Fibroblast of skin of scalp (primary cell): ENCODE results near the gene ADD1.
A peak's percentile ranks its signal among the peaks of the same experiment; 100 is the strongest.
"Not testable (repeated sequence)": the region's sequence is repeated elsewhere in the genome, so short reads cannot be mapped to it uniquely, and the experiment has no call there.

ENCODE experiments used
- DNase-seq: peaks from one replicate; pipeline ENCODE4 v3.0.0-alpha.2; 2013

The ADD1 gene

DNA sequence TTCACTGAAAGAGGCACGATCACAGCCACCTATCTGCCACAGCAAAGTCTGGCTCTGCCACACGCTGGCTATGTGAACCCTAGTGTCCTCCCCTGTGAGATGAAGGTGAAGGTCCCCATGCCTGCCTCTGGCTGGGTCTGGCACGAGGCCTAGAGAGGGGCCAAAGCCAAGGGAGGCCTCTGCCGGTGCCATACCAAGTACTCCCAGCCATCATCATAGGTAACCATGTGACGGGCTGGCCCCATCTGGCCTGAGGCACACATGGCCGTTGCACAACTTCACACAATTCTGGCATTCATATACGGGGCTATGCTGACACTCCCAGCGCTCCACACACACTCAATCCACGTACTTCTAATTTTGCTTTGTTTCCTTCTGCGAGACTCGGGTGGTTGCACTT lies 104.3 kb downstream of the ADD1 start:
- no peak for DNase-seq

DNA sequence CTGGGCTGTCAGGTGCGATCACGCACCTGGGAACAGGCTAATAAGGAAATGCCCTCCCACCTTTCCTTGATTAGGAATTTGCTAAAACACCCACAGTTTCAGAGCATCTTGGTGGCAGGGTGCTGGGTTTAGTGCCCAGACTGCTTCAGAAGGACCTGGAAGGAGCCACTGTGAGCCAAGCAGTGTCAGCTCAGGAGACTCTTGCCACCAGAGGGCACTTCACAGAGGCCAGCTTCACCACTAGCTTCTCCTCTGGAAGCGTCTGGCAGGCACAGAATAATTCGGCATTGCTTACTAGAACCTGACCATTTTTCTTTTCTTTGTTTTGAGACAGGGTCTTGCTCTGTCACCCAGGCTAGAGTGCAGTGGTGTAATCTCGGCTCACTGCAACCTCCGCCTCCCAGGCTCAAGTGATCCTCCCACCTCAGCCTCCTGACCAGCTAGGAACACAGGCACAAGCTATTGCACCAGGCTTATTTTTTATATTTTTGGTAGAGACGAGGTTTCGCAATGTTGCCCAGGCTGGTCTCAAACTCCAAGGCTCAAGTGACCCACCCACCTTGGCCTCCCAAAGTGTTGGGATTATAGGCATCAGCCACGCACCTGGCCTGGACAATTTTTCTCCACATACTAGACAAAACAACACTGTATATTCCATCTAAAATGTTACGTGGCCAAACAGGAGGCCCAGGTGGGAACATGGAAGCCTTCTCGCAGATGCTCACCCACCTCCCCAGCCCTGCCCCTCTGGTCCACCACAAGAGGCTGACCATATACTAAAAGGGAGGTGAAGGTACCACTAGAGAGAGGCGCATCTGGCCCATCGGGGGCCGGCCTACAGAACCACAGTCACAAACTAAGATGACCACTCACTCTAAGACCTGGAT lies 105.5 kb downstream of the ADD1 start:
- DNase-seq: peak; percentile 35

DNA sequence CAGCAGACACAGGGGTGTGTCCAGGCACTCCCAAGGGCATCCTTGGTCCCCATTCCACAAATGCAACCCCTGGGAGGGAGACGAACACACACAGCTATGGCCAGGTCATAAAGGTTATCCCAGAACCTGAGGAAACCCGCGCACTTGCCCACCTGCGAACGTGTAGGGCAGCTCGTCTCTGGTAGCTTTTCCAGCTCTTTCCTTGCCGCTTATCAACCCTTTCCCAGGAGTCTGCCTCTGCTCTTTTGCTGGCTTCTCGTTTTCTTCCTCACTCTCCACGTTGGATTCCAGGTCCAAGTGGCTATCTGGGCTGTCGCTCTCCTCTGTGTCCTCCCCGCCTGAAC lies 106.1 kb downstream of the ADD1 start:
- no peak for DNase-seq

DNA sequence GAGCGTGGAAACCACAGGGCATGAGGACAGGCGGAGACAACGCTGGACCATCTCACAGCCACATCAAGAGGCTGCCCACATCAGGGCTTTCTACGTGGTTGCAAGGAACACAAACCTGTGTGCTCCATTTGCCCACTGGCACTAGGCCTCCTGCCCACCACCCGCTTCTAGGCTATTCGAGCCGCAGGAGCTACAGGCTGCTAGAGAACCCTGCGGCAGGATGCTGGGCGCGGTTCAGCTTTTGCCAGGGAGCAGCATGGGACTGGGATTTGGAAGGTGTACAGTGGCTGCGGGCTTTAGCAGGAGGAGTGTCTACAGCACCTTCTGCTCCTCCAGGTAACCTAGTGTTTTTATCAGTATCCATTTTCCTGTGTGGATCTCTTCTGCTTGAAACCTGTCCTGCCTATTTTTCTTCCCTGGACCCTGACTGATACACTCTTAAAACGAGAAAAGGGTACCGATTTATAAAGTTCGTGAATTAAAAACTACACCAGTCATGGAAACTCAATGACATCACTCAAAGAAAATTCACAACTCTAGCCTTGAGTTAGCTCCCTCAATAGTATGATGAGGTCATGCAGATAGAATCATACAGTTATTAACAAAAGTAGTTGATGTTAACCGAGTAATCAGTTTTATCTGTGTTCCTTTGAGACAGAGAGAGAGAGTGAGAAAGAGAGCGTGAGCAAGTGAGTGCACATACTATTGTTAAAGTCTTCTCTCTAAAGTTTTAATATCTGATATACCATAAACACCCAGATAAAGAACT lies 106.8 kb downstream of the ADD1 start:
- DNase-seq: no peak

DNA sequence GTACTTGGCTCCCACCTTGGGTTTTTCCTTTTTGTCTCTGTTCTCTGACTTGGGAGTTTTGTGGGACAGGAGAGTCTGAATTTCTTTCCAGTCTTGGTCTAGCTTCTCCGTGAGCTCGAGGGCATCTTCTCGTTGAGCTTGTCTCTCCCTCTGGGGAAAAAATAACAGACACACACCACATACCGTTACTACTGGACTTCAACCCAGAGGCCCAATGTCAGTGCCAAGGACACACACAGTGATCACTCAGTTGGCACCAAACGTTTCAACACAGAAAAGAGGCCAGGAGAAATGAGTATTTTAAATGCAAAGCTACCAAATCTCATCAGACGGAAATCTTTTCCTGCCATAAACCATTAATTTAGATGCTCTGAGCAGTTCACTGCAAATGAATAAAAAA lies 109.9 kb downstream of the ADD1 start:
- DNase-seq: no peak

DNA sequence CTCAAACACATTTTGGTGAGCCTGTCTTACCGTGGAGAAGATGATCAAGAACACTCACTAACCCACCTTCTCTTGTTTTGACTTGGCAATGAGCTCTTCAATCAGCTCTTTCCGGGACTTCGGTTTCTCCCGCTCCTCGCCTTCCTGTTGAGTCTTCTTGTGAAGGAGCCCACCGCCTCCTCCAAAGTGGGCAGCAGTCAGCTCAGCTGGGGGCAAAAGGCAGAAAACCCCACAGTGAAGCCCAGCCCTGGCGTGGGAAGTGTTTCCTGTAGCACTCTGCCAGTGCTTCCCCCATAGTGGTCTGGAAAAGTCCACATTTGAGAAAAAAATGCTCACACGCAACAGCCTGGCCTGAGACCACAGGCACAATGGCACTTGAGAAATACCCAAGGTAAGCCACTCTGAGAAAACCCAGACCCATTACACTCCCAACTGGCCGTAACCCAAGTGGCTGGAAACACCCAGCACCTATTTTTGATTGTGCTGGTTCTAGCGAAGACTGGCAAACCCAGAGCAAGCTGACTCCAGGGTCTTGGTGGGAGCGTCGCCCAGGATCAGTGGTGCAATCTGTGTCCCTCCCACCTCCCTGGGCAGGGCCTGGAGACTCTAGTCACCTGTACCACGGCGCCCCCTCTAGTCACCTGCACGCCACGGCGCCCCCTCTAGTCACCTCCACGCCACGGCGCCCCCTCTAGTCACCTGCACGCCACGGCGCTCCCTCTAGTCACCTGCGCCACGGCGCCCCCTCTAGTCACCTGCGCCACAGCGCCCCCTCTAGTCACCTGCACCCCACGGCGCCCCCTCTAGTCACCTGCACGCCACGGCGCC lies 110.9 kb downstream of the ADD1 start:
- no peak for DNase-seq

DNA sequence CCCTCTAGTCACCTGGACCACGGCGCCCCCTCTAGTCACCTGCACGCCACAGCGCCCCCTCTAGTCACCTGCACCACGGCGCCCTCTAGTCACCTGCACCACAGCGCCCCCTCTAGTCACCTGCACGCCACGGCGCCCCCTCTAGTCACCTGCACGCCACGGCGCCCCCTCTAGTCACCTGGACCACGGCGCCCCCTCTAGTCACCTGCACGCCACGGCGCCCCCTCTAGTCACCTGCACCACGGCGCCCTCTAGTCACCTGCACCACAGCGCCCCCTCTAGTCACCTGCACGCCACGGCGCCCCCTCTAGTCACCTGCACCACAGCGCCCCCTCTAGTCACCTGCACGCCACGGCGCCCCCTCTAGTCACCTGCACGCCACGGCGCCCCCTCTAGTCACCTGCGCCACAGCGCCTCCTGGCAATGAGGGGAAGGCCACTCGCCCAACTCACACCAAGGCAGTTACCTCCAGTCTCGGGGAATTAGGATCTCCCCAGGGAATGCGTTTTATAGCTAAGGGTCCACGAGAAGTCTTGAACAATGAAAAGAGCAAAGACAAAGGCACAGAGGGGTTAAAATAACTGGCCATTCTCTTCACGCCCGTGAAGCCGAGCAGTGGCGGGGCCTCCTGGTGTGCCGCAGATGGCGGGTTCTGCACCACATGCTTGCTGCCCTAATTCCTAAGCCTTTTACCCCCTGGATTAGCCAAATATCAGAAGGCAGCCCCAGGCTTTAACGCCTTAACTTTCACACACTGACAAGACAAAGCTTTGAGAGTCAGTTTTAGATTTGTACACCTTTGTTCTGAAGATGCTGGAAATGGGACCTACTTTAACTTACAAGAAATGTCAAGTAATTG lies 111.8 kb downstream of the ADD1 start:
- DNase-seq: not testable (repeated sequence)

DNA sequence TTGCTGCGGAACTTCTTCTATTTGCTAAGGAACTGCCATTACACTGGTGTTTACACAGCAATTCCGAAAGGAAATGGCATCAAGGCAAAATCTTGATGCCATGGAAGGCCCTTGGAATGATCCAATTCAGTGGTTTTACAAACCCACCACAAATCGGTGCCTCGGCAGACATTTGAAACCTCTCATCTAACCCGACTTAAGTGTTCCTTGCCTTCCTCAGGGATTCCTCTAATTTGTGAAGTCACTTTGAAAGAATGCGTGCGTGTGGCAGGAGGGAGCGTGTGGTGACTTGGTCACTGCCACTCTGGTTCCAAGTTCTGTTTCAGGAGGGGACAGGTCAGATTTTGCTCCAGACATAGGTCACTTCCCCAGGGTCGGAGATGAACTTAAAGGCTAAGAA lies 114.8 kb downstream of the ADD1 start:
- DNase-seq: peak; percentile 77

DNA sequence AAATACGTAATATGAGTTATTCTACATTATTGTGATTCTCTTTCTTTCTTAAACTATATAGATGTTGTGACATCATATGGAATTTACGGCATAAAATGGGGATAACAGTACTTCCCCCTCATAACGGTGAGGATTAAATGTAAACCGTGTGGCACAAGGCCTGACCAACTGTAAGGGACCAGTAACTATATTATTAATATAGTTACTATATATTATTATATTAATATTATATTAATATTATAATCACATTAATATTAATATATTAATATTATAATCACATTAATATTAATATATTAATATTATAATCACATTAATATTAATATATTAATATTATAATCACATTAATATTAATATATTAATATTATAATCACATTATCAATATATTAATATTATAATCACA lies 116.8 kb downstream of the ADD1 start:
- not testable (repeated sequence) for DNase-seq

DNA sequence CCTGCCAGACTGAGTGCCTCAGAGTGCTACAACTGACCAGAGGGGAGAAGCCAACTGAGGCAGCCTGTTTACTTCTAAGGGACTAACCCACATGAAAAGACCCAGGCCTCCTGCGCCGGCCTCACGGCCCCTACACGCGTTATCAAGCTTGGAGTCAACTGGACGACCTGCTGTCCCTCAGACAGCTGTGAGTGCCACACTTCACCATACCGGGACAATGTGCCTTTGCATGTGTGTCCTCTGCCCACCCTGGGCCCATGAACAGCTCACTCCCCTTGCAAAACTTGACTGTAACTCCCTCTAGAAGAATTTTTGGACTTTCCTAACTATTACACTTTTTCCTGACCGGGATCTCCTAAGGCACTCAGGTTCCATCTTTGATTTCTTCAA lies 117.8 kb downstream of the ADD1 start:
- no peak for DNase-seq

DNA sequence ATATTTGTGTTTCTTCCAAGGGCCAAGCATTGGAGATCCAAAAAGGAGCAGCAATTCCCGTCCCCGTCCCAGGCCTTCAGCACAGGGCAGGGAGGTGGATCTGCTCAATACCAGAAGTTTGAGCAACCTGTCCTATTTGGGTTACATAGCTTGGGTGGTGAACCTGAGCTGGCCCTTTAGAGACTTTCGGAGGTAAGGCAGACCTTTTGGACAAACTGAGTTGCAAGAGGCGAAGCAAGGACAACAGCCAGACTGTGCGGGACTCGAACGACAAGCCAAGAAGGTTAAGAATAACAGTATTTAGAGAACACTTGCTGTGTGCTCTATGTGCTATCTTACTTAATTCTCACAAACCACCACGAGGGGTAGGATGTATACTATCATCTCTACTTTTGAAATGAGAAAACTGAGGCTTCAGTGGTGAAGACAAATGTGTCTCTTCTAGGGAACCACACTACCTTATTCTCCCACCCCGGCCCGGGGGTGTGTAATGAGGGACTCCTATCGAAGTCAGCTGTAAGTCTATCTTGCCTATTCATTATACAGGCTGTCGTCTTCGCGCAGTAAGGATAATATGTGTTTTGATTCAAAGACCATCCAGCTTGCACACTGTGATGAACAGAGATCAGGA lies 118.3 kb downstream of the ADD1 start:
- DNase-seq: no peak

DNA sequence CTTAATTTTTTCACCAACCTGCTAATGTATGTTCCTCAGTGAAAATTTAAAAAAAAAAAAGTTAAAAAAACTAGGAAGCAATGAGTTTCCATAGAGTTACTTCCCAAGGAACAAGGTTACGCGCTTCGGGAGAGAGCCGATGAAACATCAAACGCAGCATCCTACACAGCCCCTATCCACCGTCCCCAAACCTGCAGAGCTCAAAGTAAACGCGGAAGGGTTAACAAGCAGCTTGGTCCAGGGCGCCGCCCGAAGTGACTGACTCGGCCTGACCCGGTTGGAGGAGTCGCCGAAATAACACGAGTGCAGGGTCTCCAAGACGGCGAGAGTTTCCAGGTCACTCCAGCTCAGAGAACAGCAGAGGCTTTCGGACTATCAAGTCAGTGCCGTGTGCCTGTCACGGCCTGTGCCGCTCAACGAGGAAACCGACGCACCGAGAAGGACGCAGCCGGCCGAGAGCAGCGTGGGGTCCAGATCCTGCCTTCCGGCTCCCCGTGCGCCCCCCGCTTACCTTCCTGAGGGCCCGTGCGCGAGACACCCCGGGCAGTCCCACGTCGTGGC lies 119.0 kb downstream of the ADD1 start:
- DNase-seq: peak; percentile 38

DNA sequence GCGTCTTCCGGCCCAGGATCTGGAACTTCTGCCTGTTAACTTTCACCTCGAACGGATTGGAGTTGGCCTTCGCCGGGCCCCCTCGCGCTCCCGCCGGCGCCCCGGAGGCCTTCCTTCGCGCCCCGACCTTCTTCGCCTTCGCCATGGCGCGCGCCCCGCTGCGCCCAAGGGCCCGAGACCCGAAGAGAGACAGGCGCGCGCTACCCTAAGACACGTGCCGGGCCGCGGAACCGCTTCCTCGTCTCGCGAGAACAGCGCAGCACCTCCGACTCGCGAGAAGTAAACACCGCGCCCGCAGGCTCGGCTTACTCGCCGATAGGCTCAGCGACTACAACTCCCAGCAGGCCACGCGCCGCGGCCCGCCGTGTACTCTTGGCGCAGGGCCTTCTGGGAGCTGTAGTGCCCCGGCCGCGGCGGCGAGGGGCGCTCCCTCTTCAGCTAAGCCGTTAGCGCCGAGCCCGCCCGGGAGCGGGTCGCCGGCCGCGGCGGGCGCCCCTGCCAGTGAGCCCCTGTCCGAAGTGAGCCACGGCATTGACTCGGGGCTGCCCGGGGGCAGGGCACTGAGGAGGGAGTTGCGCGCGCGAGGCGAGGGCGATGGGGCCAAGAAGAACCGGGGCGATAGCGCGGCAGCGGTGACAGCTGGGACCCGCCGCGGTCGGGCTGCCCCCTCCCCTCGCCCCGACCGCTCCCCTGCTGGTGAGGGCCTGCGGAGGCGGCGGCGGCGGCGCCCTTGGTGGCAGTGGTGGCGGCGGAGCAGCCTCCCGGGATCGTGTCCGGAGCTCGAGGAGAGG lies 119.7 kb downstream of the ADD1 start, which contains the start of the genes GRK4 and NOP14:
Gene GRK4, plus strand, starts transcription at position 397 of the 791 bp plus-strand sequence. CDS start 500 bp downstream, outside the sequence.
Gene NOP14, minus strand, starts transcription at position 232 of the 791 bp plus-strand sequence. Its CDS starts 87 bp downstream, at position 145.
- DNase-seq: peak; percentile 99

DNA sequence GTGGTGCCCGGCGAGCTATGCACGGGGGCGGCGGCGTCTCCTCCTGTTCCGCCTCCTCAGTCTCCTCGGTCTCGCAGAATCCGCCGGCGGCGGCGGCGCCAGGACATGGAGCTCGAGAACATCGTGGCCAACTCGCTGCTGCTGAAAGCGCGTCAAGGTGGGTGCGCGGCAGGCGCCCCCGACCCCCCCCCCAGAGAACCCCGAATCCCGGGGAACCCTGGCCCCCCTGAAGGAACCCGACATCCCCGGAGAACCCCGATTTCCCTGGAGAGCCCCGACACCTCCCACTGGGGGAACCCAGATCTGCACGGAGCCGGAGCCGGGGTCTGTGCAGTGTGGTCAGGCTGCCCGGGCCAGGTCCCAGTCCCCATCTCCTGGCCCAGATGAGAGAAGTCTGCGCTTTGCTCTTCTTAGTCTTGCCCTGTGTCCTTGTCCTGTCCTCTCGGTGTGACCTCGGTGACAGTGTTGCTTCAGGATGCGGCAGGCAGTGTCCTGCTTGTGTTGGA lies 120.4 kb downstream of the ADD1 start:
- DNase-seq: no peak

DNA sequence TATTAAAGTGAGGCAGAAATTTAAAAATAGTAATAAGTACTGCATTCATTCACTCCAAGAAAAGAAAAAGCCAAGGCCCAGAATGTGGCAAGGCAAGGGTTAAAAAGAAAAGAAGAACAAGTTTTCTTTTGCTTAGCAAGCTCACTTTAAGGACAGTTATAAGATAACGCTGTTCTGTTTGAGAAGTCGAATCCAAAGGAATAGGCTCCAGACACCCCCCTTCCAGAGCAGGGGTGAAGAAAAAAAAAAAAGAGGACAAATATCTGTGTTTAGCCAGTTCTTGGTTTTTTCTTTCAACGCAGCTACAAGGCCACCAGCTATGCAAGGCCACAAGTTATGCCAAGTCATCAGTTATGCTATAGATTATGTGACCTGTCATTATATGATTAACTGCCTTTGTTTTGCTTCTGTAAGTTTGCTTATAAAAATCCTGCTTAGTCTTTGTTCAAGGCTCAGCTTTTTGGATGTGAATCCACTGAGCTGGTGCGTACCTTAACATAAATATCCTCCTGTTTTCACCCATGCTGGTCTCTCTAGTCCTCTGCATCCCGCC lies 121.1 kb downstream of the ADD1 start:
- no peak for DNase-seq

DNA sequence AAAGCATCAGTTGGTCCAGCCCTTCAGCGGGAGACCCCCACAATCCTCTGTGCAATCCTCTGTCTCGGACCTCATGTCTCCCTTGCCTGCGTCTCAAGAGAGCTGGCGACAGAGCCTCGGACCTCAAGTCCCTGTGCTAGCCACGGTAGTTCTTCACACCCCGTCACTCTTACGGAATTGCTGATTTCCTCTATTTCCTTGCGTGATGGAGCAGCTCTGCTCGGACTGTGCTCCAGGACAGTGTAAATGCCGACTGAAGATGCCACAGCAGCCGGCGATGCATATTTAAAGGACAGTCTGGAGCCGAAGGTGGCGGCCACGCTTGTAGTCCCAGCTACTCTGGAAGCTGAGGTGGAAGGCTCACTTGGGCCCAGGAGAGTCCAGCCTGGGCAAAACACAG lies 121.6 kb downstream of the ADD1 start:
- DNase-seq: no peak

DNA sequence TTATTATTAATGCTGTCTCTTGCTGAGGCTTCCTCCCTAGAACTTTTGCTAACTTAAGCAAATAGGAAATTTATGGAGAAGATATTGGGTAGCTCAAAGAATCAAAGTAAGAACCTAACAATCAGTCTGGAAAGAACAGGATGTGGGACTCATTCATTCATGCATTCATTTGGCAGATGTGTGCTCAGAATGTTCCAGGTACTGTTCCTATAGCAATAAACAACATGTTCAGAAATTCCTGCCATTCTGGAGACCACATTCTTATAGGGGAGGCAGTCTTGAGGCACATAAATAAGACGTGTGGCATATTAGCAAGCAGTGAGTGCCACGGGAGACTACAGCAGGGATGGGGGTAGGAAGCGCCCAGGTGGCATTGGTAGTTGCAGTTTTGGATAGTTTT lies 124.7 kb downstream of the ADD1 start:
- DNase-seq: no peak

DNA sequence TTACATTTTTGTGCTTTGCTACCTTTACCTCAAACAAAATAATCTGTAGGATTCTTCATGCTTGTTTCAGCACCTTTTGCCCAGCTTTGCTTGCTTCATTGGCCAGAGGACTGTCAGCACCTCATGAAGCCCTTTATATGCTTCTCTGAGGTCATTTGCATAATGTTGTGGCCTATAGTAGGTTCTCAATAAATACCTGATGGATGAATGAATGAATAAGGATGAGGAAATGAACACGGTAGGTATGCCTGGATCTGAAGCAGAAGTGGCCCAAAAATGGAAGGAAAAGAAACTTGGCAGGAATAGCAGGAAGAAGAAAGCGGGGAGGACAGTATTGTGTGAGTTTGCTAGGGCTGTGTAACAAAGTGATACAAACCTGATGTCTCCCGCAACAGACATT lies 127.6 kb downstream of the ADD1 start:
- no peak for DNase-seq
